Fibroblast of gingiva (primary cell): Measurements from ENCODE around the gene FOXK1.
"Not testable (repeated sequence)": the region's sequence is repeated elsewhere in the genome, so short reads cannot be mapped to it uniquely, and the experiment has no call there.

Experiments used
- DNase-seq: peaks from one replicate; pipeline ENCODE4 v3.0.0-alpha.2; 2011; ENCODE audit warnings: low read depth

FOXK1 gene

GRCh38 chr7:4667776-4668509 is 14.2 kb upstream of the FOXK1 start:
- DNase-seq: peak; percentile 94

DNA sequence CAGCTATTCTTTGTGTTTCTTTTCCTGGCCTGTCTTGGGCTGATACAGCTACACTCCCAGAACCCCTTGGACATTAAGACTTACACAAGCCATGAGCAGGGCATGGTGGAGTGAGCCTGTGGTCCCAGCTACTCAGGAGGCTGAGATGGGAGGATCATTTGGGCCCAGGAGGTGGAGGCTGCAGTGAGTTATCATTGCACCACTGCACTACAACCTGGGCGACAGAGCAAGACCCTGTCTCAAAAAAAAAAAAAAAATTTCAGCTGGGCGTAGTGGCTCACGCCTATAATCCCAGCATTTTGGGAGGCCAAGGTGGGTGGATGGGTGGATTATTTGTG is 13.6 kb upstream of the FOXK1 start:
- DNase-seq: no peak

DNA sequence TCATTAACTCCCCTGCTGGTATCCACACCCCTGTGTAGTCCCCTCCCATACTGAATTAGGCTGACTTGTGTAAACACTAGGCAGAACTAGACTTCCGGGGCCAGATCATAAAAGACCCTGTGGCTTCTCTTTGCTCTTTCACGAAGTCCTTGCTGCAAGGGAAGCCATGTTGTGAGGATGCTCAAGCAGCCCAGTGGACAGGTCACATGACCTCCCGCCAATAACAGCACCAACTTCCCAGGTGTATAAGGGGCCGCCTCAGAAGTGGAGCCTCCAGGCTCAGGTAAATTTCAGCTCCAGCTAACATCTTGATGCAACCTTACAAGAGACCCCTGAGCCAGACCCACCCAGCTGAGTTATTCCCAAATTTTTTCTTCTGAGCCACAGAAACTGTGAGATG is 11.3 kb upstream of the FOXK1 start:
- DNase-seq: no peak

DNA sequence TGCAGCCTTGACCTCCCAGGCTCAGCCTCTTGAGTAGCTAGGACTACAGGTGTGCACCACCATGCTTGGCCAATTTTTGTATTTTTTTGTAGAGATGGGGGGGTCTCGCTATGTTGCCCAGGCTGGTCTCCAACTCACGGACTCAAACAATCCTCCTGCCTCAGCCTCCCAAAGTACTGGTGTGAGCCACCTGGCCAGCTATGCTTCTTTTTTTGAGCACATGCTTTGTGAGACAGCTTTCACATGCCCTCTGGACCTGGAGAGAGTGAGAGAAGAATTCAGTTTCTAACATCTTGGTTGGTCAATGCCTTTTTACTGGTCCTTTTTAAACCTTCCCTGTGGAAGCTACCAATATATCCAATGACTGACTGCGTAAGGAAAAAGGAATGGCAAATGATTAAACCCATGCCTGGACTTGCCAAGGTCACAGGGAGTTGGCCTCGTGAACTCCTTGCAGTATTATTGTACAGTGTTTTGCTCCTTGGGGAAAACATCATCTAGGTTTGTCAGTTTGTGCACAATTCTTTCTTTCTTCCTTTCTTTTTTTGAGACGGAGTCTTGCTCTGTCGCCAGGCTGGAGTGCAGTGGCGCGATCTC is 6.2 kb upstream of the FOXK1 start:
- no peak for DNase-seq

- not testable (repeated sequence) for DNase-seq
Observed at GRCh38 chr7:4677518-4677917, 4.6 kb upstream of the FOXK1 start.

- DNase-seq: no peak
Observed at GRCh38 chr7:4681218-4681851, 760 bp upstream of the FOXK1 start.

DNA sequence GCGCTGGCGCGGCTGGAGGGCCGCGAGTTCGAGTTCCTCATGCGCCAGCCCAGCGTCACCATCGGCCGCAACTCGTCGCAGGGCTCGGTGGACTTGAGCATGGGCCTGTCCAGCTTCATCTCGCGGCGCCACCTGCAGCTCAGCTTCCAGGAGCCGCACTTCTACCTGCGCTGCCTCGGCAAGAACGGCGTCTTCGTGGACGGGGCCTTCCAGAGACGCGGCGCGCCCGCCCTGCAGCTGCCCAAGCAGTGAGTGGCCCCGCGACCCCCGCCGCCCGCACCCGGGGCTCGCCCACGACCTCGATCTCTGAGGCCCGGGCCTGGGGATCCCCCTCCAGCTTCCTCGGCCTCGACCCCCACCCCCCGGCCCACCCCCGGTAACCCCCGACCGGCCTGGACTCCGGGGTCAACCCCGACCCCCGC is 537 bp downstream of the FOXK1 start:
- DNase-seq: peak; percentile 21

DNA sequence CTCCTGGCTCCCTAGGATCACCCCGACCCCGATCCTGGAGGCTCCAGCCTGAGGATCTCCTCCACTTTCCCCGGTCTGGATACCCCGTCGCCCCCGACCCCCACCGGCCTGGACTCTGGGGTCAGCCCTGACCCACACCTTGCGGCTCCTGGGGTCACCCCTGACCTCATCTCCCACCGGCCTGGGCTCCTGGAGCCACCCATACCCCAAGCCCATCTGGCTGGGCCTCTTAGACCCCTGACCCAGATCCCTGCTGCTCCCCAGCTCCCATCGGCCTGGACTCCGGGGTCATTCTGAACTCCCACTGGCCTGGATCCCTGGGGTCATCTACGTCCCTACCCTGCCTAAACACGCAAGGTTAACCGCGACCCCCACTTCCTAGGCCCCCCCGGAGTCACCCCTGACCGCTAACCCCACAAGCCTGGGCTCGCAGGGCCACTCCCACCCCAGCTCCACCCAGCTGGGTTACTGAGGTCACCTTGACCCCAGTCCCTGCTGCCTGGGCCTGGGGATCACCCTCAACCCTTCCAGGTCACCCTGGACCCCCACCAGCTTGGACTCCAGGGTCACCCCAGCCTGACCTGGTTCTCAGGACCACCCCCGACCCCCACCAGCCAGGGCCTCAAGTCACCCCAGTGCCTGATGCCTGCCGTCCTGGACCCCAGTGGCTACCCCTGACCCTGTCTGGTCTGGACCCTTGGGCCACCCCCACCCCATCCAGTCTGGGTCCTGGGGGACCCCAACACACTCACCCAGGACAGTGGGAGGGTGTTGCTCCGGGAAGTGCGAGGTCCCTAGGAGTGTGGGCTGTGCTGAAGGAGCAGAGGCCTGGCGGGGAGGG is 1.2 kb downstream of the FOXK1 start:
- DNase-seq: no peak

DNA sequence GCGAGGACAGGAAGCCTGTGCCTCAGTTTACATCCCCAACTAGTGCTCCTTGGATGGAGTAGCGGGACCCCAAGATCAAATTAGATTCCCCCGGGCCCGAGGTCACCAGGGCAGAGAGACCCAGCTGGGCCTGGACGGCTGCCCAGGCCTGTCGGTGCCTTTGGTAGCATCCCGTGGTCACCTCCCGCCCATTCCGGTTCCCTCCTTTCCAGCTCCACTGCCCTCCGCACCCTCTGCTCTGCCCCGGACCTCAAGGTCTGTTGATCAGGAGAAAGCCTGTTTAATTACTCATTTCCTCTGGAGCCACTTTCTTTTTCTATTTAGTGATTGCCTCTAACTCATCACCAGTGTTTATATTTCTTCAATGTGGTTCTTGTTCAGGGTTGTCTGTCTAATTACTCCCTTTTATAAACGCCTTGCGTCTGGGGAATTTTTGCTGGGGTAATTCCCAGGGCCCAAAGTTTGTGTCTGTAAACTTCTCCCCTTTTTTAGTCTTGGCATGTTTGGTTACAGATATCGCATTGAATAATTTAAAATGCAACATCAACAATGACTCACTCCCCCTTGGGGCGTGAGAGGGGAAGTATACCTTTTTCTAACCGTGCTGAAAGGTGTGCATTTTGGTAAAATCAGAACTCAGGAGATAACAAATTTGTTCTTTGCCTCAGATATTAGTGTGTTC is 1.9 kb downstream of the FOXK1 start:
- peak; percentile 74 for DNase-seq

- DNase-seq: no peak
Observed at GRCh38 chr7:4684846-4685245, 2.8 kb downstream of the FOXK1 start.

GRCh38 chr7:4685676-4686075 is 3.6 kb downstream of the FOXK1 start:
- not testable (repeated sequence) for DNase-seq

GRCh38 chr7:4687956-4688355 is 5.9 kb downstream of the FOXK1 start:
- DNase-seq: no peak

- DNase-seq: no peak
Observed at GRCh38 chr7:4689151-4689550, 7.1 kb downstream of the FOXK1 start.

DNA sequence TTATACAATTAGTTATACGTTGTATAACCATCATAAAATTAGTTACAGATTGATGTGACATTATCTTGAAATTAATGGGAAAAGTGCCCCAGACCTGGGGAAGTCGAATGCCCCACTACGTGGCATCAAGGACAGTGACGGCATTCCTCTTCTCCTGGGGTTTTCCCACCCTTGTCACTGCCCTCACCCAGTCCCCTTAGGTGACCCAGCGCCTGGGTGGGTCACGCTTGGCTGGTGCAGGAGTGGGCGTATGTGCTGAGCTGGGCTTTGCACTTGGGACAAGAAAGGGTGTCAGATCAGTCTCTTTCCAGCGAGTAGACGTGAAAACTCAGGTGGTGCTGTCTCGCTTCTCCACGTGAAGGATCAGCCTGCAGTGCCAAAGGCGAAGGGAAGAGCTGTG is 7.6 kb downstream of the FOXK1 start:
- DNase-seq: no peak

DNA sequence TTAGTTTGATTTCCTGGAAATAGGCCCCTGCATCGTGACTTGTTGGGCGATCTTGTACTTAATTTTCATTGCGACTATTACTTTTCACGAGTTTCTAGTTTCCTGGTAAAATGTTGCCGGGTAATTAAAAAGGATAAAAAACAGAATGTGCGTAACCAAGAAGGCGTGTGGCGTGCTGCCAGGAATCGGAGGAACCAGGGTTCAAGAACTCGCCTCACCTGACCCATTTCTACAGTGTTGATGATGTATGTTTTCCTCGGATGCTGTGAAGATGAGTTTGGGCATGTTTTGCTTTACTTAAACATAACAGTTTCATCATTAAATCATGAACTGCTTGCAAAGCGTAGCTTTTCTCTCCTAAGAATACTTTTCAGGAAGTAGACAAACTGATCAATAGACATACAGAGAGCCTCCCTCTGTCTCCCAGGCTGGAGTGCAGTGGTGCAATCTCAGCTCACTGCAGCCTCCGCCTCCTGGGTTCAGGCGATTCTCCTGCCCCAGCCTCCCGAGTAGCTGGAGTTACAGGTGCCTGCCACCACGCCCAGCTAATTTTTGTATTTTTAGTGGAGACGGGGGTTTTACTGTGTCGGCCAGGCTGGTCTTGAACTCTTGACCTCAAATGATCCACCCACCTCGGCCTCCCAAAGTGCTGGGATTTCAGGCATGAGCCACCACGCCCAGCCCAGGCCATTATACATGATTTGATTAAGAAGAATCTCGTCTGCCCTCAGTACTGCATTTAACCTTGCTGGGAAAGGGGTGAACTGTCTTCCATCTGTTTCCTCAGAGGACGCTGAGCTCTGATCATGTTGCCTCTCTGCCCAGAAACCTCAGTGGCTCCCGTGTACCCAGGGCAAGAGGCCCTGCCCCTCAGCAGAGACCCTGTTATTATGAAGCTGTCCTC is 9.1 kb downstream of the FOXK1 start:
- no peak for DNase-seq

- peak; percentile 52 for DNase-seq
Observed at GRCh38 chr7:4692055-4692454, 10.0 kb downstream of the FOXK1 start.

- DNase-seq: not testable (repeated sequence)
Observed at GRCh38 chr7:4692622-4693021, 10.5 kb downstream of the FOXK1 start.

- no peak for DNase-seq
Observed at GRCh38 chr7:4693152-4693551, 11.1 kb downstream of the FOXK1 start.

- DNase-seq: no peak
Observed at GRCh38 chr7:4693749-4694148, 11.7 kb downstream of the FOXK1 start.

- DNase-seq: no peak
Observed at GRCh38 chr7:4694305-4694704, 12.2 kb downstream of the FOXK1 start.

GRCh38 chr7:4698707-4699275 is 16.7 kb downstream of the FOXK1 start:
- DNase-seq: no peak
